Kidney tubule cell (primary cell): ENCODE results near the gene CCDC171.
"Not testable (repeated sequence)": the region's sequence is repeated elsewhere in the genome, so short reads cannot be mapped to it uniquely, and the experiment has no call there.

Source experiments
- DNase-seq: peaks from one replicate; pipeline ENCODE4 v3.0.0-alpha.2; 2018; ENCODE audit warnings: low spot score

CCDC171 gene

DNA sequence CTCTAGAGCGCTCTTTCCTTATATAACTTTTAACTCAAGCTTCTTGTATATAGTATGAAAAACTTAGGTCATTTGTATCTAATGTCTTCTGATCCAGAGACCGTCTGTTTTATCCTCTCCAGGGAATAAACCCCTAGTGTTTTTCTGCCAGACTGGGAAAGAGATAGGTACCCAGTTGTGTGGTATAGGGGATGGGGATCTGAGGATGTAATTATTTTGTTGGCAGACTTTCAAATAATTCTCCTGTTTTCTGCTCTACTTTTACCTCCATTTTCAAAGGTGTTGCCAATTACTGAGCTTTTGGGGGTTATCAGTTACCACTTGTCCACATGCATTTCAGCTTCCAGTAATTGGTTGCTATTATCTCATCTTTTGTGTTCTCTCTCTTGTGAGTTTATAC is 17.9 kb downstream of the CCDC171 start:
- DNase-seq, result no peak

DNA sequence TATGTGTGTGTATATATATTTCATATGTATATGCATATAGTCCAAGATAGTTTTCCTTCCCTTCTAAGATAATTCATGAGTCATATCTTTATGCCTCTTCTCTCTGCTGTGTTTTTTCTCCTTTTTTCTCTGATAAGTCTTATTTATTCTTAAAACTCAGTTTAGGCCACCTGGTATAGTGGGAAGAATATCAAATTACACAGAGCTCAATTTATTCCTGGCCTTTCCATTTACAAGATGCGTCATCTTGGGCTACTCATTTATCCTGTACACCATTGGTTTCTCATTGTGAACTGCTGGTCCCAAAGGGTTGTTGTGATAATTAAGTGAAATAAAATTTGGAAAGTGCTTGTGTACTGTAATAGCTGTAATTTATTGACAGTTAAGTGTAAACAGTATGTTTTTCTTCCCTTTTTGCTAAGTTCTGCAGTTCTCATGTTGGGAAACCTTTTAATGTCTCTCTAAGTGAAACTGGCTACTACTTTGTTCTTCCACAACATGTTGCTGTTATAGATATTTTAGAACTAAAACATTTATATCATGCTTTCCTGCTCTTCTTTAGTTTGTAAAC is 19.4 kb downstream of the CCDC171 start:
- no peak for DNase-seq

DNA sequence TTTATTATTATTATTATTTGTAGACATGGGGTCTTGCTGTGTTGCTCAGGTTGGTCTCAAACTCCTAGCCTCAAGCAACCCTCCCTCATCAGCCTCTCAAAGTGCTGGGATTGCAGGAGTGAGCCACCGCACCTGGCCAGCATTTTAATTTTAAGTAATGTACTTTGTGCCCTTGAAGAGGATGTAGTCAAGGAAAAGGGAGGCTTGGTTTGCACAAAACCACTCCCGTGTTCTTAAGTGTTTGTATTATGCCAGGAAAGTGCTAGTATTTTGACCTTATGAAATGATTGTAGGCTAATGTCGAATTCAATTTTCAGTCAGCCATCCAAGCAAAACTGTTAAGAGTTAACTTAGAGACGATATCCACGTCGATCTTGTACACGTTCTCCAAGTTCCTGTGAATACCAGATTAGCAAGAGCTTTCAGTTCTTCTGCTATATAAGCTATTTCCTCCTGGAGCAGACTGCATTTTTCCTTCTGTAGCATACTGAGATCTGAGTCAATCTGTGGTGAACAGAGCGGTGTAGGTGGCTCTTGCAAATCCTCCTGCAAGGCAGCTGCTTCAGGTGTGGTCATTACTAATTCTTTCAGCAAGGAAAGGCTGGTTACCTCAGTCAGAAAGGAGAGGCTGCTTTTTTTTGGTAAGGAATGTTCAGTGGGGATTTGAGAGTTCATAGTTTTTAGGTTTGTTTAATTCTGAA is 23.7 kb downstream of the CCDC171 start:
- peak; percentile 32 for DNase-seq

DNA sequence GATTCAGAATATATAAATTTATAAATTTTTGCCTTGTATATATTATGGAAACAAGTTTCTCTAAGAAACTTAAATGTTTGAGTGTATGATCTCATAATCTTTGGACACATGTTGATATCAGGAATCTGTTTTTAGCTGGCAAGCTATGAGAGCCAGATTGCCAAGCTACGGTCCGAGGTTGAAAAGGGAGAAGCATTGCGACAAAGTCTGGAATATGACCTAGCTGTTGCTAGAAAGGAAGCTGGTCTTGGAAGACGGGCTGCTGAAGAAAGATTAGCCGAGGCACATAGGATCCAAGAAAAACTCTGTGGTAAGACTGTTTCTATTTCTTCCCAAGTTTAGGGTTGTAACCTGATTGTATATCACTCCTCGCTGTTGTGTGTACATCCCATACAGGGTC is 25.9 kb downstream of the CCDC171 start:
- DNase-seq, result no peak

DNA sequence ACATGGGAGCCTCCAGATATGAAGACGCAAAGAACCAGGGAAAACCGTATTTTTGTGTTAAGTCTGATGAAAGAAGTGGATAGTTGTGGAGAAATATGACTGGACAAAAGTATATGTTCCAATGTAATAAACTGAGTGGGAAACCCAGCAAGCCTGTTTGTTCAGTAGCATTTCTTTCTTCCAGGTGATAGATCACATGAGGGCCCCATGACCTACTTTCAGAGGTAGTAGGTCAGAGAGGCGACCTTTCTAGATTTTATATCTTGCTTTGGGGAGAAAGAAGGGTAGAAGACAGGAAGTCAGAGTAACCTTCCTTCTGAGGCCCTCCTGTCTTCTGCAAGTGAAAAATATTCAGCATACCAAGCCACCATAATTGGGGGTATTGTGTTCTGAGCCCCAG is 31.5 kb downstream of the CCDC171 start:
- DNase-seq, result no peak

DNA sequence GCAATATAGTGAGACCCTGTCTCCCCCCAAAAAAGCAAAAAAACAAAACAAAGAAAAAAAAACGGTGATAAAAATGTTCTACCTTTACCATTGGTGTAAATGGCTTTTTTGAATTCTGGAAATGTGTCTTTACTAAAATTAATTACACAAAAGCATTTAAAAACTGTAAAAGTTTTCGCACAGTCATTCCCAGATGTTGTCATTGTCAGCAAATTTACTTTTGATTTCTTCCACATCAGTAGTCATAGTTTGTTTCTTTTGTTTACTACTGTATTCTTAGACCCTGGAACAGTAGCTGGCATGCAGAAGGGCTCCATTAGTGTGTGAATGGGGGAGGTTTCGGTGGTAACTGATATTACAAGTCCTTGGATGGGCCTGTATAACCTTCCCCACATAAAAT is 39.5 kb downstream of the CCDC171 start:
- DNase-seq, result no peak

DNA sequence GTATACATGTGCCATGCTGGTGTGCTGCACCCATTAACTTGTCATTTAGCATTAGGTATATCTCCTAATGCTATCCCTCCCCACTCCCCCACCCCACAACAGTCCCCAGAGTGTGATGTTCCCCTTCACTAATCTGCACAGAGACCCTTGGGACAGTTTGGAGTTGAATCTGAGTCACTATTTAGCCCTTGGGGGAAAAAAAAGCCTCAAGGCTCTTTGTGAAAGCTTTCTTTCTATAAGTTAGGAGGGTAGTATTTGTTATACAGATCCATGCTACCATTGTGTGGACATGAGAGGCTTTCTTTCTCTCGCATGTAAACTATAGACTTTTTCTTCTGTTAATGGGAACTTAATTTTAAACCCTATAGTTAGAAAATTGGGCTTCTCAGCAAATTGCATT is 40.1 kb downstream of the CCDC171 start:
- DNase-seq, result not testable (repeated sequence)

DNA sequence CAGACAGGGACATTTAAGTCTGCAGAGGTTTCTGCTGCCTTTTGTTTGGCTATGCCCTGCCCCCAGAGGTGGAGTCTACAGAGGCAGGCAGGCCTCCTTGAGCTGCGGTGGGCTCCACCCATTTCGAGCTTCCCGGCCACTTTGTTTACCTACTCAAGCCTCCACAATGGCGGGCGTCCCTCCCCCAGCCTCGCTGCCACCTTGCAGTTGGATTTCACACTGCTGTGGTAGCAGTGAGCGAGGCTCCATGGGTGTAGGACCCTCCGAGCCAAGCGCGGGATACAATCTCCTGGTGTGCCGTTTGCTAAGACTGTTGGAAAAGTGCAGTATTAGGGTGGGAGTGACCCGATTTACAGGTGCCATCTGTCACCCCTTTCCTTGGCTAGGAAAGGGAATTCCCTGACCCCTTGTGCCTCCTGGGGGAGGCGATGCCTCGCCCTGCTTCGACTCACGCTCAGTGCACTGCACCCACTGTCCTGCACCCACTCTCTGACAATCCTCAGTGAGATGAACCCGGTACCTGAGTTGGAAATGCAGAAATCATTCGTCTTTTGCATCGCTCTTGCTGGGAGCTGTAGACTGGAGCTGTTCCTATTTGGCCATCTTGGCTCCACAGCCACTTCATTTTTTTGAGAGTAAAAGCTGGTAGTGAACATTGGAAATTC is 48.0 kb downstream of the CCDC171 start:
- DNase-seq, result not testable (repeated sequence)

DNA sequence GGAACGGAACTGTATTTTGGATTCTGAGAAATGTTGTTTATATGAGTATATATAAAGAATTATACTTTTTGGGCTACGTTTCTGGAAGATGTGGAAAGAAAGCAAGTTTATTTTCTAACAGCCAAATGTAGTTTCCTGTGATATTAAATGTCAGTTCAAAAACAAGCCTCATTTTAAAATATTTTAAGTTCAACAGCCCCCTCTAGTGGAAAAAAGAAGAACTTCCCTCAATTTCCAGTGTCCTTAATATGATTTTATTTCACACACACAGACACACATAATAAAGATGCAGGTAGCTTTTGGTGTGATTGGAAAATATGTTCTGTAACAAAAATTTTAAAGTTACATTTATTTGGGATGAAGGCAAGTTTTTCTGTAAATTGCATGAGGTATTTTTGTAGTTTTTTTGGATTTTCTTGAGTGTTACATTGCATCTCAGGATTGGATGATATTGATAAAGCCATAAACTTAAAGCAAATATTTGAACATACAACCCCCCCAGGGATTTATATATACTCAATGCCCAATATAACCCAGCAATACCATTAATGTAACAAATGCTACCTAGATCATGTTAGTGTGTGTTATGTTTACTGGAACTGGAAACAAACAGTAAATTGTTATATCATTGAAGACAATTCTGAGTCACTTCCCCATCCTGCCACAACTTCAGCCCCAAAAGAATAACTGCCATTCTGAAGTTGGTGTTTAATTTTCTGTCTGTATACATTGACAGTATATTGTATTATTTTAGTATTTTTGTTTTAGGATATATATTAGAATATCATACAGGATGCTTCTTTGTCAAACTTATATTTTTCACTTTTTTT is 54.0 kb downstream of the CCDC171 start:
- peak; percentile 60 for DNase-seq

DNA sequence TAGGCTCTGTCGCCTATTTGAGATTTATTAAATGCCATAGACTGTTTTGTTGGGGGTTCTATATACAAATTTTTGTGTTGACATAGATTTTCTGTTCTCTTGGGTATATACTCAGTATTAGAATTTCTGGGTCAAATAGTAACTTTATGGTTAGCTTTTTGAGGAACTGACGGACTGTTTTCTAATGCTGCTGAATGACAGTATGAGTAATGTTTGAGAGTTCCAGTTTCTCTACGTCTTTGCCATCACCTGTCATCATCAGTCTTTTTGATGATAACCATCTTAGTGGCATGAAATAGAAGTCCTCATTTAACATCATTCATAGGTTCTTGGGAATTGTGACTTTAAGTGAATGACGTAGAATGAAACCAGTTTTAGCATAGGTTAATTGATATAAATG is 60.1 kb downstream of the CCDC171 start:
- no peak for DNase-seq

DNA sequence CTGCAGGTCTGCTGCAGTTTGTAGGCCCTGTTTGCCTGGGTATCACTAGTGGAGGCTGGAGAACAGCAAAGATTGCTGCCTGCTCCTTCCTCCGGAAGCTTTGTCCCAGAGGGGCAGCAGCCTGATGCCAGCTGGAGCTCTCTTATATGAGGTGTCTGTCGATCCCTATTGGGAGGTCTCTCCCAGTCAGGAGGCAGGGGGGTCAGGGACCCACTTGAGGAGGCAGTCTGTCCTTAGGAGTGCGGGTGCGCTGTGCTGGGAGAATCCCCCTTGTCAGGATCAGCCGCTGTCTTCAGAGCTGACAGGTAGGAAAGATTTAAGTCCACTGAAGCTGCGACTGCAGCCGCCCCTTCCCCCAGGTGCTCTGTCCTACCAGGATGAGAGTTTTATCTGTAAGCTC is 64.9 kb downstream of the CCDC171 start:
- DNase-seq, result no peak

DNA sequence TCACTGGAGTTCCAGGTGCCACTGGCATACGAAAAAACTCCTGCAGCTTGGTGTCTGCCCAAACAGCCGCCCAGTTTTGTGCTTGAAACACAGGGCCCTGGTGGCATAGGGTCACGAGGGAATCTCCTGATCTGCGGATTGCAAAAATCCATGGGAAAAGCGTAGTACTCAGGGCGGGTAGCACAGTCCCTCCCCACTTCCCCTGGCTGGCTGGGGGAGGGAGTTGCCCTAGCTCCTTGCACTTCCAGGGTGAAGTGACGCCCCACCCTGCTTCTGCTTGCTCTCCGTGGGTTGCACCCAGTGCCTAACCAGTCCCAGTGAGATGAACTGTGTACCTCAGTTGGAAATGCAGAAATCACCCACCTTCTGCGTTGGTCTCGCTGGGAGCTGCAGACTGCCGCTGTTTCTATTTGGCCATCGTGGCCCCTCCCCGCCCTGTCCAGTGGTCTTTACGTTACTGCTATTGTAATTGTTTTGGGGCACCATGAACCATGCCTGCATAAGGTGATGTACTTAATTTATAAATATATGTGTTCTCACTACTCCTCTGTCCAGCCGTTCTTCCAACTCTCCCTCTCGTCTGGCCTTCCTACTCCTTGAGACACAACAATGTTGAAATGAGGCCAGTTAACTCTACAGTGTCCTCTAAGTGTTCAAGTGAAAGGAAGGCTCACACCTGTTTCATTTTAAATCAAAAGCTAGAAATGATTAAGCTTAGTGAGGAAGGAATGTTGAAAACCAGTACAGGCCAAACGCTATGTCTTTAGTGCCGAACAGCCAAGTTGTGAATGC is 65.9 kb downstream of the CCDC171 start:
- DNase-seq, result no peak

DNA sequence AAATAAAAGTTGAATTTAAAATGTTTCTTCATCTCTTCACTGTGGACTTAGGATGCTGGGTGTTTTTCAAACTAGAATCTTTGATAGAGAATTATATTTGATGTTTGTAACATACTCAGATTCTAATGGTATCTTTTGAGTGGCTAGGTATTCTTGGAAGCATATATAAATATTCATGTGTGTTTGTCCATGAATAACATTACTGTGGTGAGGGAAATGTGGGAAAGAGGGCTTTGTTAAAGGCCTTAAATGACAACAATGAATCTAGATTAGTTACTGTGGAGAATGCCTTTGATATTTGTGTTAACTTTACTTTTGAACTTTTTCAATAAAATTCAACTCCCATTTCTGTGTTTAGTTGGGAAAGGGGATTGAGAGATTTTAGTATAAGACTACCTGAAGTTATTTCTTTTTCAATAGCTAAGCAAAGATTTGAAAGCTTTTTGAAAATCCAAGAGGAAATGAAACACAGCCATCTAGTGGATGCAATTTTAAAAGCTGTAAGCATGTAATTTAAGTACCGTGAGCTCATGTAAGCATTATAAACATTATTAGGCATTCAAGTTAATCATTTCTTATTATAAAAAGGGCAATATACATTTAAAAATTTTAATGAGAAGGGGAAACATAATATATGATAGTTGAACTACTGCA is 69.6 kb downstream of the CCDC171 start:
- DNase-seq, result peak; percentile 16

DNA sequence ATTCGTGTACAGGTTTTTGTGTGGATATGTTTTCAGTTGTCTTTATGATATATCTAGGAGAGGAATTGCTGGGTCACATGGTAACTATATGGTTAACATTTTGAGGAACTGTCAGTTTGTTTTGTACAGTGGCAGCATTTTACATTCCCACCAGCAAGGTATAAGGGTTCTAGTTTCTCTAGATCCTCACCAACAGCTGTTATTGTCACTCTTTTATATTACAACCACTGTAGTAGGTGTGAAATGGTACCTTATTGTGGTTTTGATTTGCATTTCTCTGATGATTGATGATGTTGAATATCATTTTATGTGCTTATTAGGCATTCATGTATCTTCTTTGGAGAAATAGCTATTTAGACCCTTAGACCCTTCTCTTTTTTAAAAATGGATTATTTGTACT is 82.9 kb downstream of the CCDC171 start:
- no peak for DNase-seq

DNA sequence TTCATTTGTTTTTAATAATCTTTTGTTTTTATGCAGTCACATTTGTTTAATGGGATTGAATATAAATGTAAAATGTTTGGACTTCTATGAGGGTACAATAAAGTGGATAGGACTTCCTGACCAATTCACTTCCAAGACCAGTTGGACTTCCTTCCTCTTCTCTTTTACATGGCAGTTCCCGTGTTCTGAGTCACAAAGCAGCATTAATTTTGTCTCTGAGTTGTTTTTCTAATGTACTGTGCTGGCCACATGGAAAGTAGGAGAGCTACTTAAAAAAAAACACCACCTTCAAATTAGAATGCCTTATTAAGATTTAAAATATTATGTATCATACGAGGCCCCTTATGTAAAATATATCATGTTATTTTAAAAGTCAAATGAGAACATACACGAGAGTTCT is 87.3 kb downstream of the CCDC171 start:
- DNase-seq, result no peak

DNA sequence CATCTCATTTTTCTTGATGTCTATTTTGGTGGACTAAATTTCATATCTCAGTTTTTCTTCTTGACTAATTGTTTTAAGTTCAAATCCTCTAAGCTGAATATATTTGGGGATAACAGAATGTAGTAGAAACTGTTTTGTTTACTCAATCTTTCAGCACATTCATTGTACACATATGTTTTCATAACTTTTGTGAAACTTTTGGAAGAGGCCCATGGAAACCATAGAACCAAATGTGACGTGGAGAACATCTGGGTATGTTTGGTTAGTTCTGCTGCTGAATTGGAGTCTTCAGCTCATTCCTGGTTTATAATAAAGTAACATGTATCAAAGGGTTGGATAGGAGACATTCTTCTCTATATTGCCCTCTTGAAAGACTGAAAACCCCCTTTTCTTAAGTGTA is 88.4 kb downstream of the CCDC171 start:
- DNase-seq, result no peak

DNA sequence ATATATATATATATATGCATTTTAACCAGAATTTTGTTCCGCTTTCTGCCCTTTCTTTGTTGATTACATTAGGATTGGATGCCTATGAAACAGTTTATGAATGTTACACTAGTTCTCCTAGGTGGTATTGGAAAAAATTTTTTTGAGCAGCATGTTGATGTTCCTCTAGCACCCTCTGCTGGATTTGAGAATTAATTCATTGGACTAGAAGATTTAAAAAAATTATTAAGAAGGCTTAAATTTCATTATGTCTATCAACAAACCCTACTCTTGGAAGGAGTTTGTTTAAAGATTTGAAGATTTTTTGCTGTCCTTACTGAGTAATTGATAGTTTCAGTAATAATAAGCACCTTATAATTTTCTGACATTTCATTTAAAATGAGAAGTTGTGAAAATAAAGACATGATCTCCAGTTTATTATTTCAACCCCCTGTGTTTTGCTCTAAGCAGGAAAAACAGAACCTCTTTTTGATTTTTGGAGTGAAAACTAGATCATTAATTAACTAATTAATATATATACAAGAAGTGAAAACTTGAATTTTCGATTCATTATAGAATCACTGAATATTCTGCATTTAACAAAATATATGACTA is 89.6 kb downstream of the CCDC171 start:
- peak; percentile 47 for DNase-seq

DNA sequence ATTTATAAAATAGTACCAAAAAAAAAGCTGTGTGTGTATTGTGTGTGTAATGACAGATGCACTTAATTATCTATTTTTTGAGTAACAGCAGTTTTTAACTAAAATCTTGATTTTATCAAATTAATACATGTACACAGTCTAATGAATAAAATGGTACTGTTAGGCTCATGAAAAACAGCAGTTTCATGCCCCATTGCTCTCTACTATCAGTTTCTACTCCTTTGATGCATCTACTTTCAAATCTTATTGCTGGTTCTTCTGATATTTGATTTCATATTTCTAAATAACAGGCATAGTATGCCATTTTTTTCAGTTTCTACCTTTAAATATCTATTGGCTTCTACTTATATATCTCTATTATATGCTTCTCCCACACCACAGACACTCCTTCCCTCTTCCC is 117.4 kb downstream of the CCDC171 start:
- DNase-seq, result no peak

DNA sequence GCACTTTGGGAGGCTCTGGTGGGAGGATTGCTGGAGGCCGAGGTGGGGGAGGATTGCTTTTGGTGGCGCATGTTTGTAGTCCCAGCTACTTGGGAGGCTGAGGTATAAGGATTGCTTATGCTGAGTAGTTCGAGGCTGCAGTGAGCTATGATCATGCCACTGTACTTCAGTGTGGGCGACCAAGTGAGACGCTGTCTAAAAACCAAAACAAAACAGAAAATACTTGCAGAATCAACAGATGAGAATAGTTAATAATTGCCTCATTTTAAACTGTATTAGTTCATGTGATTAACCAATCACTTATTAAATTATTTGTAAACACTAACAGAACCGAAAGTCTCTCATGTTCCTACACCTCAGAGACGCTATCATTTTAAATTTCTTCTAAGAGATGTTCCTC is 118.1 kb downstream of the CCDC171 start:
- peak; percentile 20 for DNase-seq

DNA sequence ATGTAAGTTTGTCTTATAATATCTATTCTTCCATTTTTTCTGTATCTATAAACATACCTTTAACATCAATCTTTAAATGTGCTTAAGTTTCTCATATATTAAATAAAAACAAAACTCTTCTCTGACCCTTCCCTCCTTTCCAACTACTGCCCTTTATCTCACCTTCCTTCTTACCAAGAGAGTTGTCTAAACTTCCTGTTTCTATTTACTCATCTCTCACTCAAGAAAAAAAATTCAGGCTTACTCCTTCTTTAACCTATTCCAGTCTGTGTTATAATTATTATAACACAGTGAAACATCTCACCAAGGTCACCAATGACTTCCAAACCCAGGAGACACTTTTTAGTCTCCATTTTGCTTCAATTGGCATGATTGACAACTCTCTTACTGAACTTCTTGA is 140.9 kb downstream of the CCDC171 start:
- DNase-seq, result no peak

DNA sequence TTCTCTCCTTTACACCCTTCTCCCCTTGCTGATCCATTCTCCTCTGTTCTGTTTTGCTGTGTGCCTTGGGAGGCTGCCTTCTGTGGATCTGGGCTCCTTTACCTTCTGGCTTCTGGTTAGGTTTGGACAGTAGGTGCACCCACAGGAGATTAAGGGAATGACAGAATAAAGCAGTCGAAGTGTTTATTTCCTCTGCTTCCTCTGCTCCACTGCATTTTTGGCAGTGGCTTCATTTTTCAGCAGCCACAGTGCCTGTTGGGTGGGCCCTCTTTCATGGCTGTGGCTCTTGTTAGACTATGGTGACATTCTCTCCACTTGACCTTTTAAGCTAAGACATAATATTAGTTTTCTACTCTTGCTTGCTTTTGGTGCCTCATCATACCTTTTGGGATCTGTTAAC is 144.1 kb downstream of the CCDC171 start:
- DNase-seq, result no peak
